ENCODE measurements around the gene CAPN9.

GRCh38 chr1:230827081-230827681 is 80.0 kb downstream of the CAPN9 start:
- TF ChIP-seq CTCF (IDR thresholded peaks at IDR 0.05; ENCODE audit: poor library complexity) (no peak), EZH2 (IDR thresholded peaks at IDR 0.05; ENCODE audit: borderline replicate concordance) (no peak), EZH2phosphoT487 (IDR thresholded peaks at IDR 0.05; ENCODE audit: low read depth, severe bottlenecking, unreplicated experiment) (no peak)

Data from hepatocyte (in vitro differentiated cells).